Glutamatergic neuron (in vitro differentiated cells): ENCODE results near the gene PAPLN. TPM values are rescaled to one million over a fixed set of nuclear protein-coding genes. Genes with fewer than 3 reads are reported as not detected.

Experiments
- DNase-seq: peaks from one replicate; pipeline ENCODE4 v3.0.0; 2022
- H3K27ac Mint-ChIP-seq: one replicate; pipeline ENCODE4 v1.8.0; 2020; ENCODE audit warnings: mild to moderate bottlenecking, mixed read lengths, inconsistent platforms; ENCODE audit not compliant: unreplicated experiment
- H3K27me3 Mint-ChIP-seq: one replicate; pipeline ENCODE4 v1.8.0; 2020; ENCODE audit warnings: mild to moderate bottlenecking, moderate library complexity, mixed read lengths, inconsistent platforms; ENCODE audit not compliant: unreplicated experiment
- H3K36me3 Mint-ChIP-seq: one replicate; pipeline ENCODE4 v1.8.0; 2020; ENCODE audit warnings: mild to moderate bottlenecking, mixed read lengths, inconsistent platforms; ENCODE audit not compliant: unreplicated experiment
- H3K4me1 Mint-ChIP-seq: one replicate; pipeline ENCODE4 v1.8.0; 2020; ENCODE audit warnings: mild to moderate bottlenecking, low read depth, mixed read lengths, inconsistent platforms; ENCODE audit not compliant: unreplicated experiment
- H3K4me3 Mint-ChIP-seq: one replicate; pipeline ENCODE4 v1.8.0; 2020; ENCODE audit warnings: mild to moderate bottlenecking, mixed read lengths, inconsistent platforms; ENCODE audit not compliant: unreplicated experiment
- H3K9me3 Mint-ChIP-seq: one replicate; pipeline ENCODE4 v1.8.0; 2020; ENCODE audit warnings: mild to moderate bottlenecking, moderate library complexity, mixed read lengths, inconsistent platforms; ENCODE audit not compliant: unreplicated experiment
- total RNA-seq: library from RNA; stranded (reverse); fragmentation: NEBNext Ultra II Directional; extraction: Animal tissue kit (Norgen Biotek cat#: 25700); gene quantifications from one replicate; pipeline ENCODE4 v1.2.1, GENCODE V29; 2021; ENCODE audit not compliant: unreplicated experiment
- TF ChIP-seq, protein P1 (sequence below): fragments of 200-600 bp; sonication (generic); IDR thresholded peaks from one replicate; pipeline ENCODE4 v1.5.0; 2021; ENCODE audit not compliant: partially characterized antibody, unreplicated experiment

Gene PAPLN
- total RNA-seq, 1 donor from 2014 or later: 2.8 TPM

DNA sequence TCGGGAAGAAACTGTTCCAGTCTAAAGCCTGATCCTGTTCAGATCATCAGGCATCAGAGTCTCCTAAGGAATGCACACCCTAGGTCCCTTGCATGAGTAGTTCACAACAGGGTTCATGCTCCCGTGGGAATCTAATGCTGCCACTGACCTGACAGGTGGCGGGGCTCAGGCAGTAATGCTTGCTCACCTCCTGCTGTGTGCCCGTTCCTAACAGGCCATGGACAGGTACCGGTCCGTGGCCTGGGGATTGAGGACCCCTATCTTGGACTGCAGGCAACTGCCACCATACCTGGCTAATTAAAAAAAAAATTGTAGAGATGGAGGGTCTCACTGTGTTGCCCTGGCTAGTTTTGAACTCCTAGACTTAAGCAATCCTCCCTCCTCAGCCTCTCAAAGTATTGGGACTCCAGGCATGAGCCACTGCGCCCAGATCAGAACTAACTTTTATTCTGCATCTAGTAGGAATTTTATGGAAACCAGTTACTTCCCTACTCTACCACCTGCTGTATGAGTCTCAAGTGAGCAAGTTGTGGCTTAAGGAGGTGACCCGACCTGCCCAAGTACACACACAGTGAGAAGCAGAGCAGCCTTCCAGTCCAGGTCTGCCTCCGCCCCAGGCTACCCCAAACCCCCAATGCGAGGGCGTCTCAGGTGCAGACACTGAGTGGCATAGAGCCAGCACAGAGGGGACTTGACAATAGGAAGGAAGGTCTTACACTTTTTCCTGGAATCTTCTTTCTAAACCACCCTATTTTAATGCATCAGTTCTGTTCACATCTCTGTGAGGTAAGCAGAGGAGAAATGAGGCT is 2.5 kb upstream of the PAPLN start:
- H3K27ac Mint-ChIP-seq: no peak overlapping the region
- peaks cover 24% of the 10 kb centered on the region for H3K27me3 Mint-ChIP-seq
- peaks cover 2% of the 10 kb centered on the region for H3K9me3 Mint-ChIP-seq
- H3K36me3 Mint-ChIP-seq: peaks cover 7% of the 10 kb centered on the region
- TF ChIP-seq, protein P1, sequence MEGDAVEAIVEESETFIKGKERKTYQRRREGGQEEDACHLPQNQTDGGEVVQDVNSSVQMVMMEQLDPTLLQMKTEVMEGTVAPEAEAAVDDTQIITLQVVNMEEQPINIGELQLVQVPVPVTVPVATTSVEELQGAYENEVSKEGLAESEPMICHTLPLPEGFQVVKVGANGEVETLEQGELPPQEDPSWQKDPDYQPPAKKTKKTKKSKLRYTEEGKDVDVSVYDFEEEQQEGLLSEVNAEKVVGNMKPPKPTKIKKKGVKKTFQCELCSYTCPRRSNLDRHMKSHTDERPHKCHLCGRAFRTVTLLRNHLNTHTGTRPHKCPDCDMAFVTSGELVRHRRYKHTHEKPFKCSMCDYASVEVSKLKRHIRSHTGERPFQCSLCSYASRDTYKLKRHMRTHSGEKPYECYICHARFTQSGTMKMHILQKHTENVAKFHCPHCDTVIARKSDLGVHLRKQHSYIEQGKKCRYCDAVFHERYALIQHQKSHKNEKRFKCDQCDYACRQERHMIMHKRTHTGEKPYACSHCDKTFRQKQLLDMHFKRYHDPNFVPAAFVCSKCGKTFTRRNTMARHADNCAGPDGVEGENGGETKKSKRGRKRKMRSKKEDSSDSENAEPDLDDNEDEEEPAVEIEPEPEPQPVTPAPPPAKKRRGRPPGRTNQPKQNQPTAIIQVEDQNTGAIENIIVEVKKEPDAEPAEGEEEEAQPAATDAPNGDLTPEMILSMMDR: no peak
- no peak for DNase-seq
- no peak overlapping the region for H3K4me3 Mint-ChIP-seq
- H3K4me1 Mint-ChIP-seq: peaks cover 18% of the 10 kb centered on the region

DNA sequence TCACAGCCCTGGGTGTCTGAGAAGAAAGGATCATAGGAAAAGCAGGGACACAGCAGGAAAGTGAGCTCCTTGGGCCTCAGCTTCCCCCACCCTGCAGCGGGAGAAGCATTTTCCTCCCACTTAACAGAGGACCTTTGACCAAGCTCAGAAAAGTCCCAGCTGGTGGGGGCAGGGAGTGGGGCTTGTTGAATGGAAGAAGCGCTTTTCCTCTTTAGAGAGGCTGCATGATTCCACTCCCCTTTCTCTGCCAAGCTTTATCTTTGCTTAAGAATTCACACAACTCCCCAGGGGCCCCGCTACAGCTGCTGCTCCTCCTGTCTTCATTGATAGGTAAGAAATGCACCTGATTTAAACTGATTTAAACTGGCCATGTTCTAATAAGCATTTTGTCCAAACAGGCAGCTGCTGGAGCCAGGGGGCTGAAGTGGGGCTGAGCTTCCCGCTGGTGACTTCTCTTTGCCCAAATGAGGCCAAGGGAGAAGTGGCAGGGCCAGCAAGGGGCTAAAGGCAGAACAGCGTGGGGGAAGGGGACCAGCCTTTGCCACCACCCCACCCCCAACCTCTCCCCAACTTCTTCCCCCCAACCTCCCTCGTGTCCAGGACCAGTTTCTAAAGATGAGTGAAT is 1.7 kb upstream of the PAPLN start:
- no peak for DNase-seq
- H3K4me3 Mint-ChIP-seq: peak overlapping the region; percentile 35
- H3K36me3 Mint-ChIP-seq: peaks cover 7% of the 10 kb centered on the region
- peaks cover 2% of the 10 kb centered on the region for H3K9me3 Mint-ChIP-seq
- H3K27me3 Mint-ChIP-seq: peaks cover 24% of the 10 kb centered on the region
- TF ChIP-seq, protein P1: no peak
- peaks cover 18% of the 10 kb centered on the region for H3K4me1 Mint-ChIP-seq
- H3K27ac Mint-ChIP-seq: peak overlapping the region; percentile 65

DNA sequence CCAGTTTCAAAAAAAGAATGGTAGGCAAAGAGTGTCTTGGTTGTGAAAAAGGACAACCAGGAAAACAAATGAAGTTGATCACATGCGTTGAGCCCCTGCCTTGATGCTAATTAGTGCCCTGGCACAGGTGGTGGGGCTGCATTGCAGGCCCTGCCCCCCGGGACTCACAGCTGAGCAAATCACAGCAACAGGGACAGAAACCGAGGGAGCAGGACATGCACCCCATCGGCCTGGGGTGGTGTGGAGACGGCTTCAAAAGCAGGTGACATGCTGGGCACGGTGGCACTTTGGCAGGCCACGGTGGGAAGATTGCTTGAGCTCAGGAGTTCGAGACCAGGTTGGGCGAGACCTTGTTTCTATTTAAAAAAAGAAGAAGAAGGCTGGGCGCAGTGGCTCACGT is 1.1 kb upstream of the PAPLN start:
- Mint-ChIP-seq H3K4me3 (peak overlapping the region; percentile 35), H3K27ac (peak overlapping the region; percentile 65), H3K4me1 (peaks cover 18% of the 10 kb centered on the region), H3K36me3 (peaks cover 7% of the 10 kb centered on the region), H3K27me3 (peaks cover 24% of the 10 kb centered on the region), H3K9me3 (peaks cover 2% of the 10 kb centered on the region)
- TF ChIP-seq, protein P1: no peak
- DNase-seq: no peak

DNA sequence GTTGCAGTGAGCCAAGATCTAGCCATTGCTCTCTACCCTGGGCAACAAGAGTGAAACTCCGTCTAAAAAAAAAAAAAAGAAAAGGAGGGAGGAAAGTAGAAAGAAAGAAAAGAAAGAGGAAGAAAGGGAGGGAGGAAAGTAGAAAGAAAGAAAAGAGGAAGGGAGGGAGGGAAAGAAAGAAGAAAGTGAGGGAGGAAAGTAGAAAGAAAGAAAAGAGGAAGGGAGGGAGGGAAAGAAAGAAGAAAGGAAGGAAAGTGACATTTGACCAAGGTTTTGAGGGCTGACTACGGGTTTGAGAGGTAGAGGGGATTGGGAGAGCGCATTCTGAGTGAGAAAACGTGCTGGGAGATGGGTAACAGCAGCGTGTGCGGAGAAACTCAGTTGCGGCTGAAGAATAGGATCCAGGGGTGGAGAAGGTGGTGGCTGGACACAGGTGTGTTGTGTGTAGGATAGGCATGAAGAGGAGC is 521 bp upstream of the PAPLN start:
- Mint-ChIP-seq H3K4me1 (peaks cover 19% of the 10 kb centered on the region), H3K4me3 (peak overlapping the region; percentile 83), H3K36me3 (peaks cover 7% of the 10 kb centered on the region), H3K9me3 (peaks cover 2% of the 10 kb centered on the region), H3K27me3 (peaks cover 22% of the 10 kb centered on the region), H3K27ac (no peak overlapping the region)
- no peak for DNase-seq
- TF ChIP-seq, protein P1: no peak
